Skin epidermis (tissue), 12 donors: ENCODE results near the gene STEAP3.

Source experiments
- H3K27ac ChIP-seq, 21 experiments: fragments of 200-600 bp; sonication (generic) in 11 of 21; one replicate each; pipeline ENCODE4 v1.5.0; 2020; ENCODE audit warnings: mild to moderate bottlenecking in 3 of 21, inconsistent platforms in 2 of 21, moderate library complexity in 2 of 21
- H3K4me3 ChIP-seq, 7 experiments: fragments of 200-600 bp; sonication (generic) in 2 of 7; one replicate each; pipeline ENCODE4 v1.5.0; 2020; ENCODE audit warnings: inconsistent platforms in 2 of 7, mild to moderate bottlenecking in 2 of 7, moderate library complexity in 1 of 7

The STEAP3 gene

DNA sequence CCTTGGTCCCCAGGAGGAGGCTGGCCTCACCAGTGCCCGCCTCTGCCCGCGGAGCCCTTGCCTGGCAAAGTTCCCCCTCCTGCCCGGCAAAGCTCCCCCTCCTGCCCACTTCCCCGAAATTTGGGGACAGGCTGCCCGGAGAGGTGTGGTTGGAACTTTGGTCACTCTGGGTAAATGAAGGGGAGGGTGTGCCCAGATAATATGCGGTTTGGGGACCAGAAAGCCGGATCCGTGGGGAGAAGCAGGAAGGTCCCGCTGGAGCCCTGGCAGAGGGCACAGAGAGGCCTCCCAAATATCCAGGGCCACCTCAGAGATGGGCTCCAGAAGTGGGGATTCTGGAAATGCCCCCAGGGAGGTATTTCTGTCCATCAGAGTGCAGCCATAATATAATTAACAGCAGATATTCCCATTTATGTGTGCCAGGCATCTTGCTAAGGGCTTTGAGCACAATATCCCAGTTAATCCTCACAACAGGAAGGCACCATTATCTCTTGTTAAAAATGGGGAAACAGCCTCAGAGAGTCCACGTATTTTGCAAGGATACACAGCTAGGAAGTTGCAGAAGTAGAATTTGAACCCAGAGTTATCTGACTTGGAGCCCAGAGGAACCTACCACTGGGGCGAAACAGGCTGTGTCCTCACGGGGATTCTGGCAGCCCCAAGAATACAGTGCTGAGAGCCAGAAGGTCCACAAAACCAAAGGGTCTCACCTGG lies 914 bp downstream of the STEAP3 start:
- H3K27ac ChIP-seq = peak overlapping the region in 9 of 21 experiments; percentile 18 to 72 (median 61)

DNA sequence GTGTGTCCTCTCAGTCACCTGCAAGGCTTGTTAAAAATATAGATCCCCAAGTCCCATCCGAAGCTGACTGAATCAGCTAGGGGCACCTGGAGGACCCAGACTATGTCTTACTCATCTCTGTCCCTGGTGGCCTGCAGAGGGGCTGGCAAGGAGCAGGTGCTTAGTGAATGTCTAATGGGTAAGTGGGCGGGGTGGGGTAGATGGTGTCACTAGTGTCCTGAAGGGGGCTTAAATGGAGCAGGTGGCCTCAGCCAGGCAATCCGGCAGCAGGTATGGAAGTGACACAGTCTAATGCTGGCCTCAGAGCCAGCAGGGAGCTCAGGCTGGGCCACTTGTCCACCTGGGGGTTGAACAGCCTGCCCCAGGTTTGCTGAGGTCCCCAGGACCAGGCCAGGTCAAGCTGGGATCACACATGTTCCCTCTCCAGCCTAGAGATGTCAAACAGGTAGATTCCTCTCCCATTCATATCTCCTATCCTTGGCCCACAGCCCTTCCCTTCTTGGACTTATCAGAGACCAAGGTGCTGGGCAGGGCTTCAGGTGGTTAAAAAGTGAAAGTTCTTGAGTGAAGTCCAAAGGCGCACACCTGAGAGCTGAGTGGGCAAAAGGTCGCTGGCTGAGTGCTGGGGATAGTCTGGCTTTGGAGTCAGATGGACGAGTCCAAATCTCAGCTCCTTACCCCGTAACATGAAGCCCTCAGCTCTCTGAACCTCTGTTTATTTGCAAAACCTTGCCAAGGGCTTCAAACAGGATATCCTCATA lies 1.7 kb downstream of the STEAP3 start:
- no peak overlapping the region for H3K27ac ChIP-seq
- no peak overlapping the region for H3K4me3 ChIP-seq

More for the DNA sequence above, 914 bp downstream of the STEAP3 start:
- peak overlapping the region; percentile 38 to 63 (median 48) for H3K4me3 ChIP-seq

DNA sequence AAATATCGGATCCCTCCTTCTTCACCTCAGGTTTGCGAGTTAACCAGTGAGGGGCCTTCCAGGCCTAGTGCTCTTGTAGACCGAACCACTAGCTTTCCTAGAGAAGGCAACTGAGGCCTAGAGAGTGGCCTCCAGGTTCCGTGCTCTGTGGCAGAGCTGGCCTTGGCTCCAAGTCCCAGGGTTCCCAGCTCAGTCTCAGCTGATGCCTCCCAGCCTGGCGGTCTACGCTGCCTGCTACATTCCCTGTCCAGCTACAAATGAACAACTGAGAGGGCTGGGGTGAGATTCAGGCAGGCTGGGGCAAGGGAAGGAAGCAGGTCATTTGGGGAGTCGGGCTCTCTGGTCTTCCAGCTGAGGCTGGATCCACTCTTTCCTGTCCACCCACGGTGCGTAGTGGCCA lies 2.3 kb downstream of the STEAP3 start:
- H3K4me3 ChIP-seq = no peak overlapping the region

GRCh38 chr2:119227346-119227745 lies 3.7 kb downstream of the STEAP3 start:
- no peak overlapping the region for H3K27ac ChIP-seq

More for the DNA sequence above, 2.3 kb downstream of the STEAP3 start:
- no peak overlapping the region for H3K27ac ChIP-seq

DNA sequence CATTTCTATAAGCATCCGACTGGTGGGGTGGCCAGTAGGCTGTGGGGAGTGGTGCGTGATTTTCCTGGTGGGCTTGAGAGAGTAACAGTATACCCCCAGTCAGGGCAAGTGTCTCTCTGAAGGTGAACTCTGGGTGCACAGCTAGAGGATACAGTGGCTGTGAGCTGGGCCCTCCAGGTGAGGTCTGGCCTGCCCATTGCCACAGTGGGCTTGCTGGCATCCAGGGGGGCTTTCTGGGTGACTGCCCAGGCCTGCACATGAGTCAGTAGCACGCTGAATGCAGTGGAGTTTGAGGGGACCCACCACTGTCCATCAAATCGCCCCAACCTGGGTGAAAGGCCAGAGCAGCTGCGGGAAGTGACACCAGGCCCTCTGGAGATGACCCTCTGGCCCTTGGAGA lies 4.5 kb downstream of the STEAP3 start:
- H3K4me3 ChIP-seq = no peak overlapping the region
- H3K27ac ChIP-seq = no peak overlapping the region

More at GRCh38 chr2:119227346-119227745, 3.7 kb downstream of the STEAP3 start:
- no peak overlapping the region for H3K4me3 ChIP-seq

- Histone ChIP-seq H3K4me3 (no peak overlapping the region), H3K27ac (no peak overlapping the region)
Observed at GRCh38 chr2:119228964-119229363, 5.3 kb downstream of the STEAP3 start.

DNA sequence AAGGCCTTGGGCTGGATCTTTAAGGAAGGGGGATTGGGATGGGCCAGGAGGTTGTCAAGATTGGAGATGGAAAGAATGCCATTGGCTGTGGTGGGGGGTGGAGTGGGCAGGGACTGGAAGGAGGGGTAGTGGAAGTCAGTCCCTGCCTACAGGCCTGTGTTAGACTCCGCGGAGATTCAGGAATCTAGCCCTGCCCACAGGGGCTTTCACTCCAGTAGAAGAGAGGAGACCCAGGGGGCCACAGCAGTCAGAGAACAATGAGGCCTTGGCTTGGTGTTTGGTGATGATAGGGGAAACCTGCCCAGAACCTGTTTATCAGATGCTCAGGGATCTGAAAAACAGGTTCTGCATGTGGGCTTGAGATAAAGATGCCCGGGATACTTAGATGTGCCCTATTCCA lies 6.1 kb downstream of the STEAP3 start:
- no peak overlapping the region for H3K27ac ChIP-seq
- no peak overlapping the region for H3K4me3 ChIP-seq

- H3K27ac ChIP-seq = no peak overlapping the region
- H3K4me3 ChIP-seq = no peak overlapping the region
Observed at GRCh38 chr2:119230219-119231185, 6.9 kb downstream of the STEAP3 start.

DNA sequence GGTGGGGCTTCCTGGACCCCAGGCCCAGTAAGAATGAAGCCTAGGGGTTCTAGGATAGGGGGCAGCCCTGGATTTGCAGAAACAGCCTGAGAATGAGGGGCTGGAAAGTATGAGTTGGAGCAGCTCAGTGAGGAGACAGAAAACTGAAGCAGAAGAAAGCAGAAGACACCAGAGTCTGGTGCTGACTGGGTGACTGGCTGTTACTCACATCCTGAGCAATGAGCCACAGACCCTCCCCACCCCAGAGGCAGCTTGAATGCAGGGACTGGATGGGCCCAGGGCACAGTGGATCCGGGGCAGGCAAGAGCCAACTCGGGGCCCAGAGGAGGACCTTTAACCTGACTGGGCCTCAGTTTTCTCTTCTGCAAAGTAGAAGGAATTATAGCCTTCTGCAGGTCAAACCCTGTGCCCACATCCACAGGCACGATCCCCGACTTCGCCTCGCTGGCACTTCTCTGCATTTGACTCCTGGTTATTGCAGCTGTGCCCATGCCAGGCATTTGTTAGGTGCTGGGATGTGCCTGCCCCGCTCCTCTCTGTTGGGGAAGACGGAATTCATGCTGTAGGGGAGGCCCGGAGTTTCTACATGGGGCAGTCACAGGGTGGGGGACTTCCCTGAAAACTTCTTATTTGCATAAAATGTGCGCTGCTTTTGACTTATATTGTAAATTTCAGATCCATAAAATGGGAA lies 8.5 kb downstream of the STEAP3 start:
- Histone ChIP-seq H3K4me3 (no peak overlapping the region), H3K27ac (no peak overlapping the region)

GRCh38 chr2:119232666-119232993 lies 9.0 kb downstream of the STEAP3 start:
- no peak overlapping the region for H3K4me3 ChIP-seq
- H3K27ac ChIP-seq = no peak overlapping the region

- Histone ChIP-seq H3K27ac (no peak overlapping the region), H3K4me3 (no peak overlapping the region)
Observed at GRCh38 chr2:119233326-119234020, 9.8 kb downstream of the STEAP3 start.

DNA sequence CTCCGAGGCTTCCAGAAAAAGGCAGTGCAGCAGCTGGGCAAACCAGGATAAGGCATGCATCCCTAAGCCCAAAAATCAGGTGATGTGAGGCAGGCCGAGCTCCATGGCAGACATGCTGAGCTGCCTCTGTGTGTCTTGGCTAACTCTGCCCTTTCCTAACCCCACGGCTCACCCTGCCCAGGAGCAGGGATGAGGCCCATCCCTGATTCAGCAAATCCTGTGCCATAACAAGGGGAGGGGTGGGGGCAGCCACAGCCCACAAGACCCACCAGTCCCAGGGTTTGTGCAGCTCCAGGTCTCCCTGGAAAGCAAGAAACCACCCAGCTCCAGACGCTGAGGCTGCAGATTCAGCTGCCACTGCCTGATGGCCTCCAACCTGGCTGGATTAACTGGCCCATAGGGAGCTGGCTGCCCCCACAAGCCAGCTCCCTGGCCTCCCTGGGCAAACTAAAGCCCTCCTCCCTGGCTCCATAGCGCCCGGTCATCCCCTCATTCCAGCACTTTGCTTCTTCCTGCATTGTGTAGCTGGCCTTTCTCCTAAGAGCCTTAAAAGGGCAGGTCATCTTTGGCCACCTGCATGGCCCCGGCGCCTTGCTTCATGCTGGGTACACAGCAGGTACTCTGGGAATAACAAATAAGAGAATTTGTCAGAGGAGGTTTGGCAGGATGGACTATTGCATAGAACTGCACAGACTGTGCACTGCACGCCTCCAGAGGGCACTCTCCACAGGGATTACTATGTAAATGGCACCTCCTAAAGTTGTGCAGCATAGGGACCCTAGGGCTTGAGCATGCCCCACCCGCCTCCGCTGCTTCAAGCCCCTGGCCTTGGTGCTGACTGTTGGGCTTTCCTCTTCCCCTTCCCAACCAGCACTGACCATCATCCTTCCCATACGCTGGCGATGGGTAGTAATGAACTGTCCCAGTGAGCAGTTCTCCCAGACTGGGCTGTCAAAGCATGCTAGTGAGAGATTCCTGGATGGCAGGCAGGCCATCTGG lies 10.7 kb downstream of the STEAP3 start:
- Histone ChIP-seq H3K27ac (no peak overlapping the region), H3K4me3 (no peak overlapping the region)

DNA sequence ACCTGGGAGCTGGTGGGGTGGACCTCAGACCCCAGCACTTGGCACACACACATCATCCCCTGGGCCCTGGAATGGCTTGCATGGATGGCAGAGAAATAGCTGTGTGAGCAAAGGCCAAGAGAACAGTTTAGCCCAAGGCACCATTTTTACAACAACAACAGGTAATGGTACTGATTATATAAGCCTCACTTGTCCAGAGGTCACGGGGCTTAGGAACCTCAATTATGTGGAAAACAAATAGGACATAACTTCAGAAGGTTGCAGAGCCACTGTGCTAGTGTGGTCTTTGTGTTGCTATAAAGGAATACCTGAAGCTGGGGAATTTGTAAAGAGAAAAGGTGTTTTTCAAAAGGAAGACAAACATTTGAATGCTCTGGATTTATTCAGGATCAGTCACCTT lies 13.2 kb downstream of the STEAP3 start:
- H3K4me3 ChIP-seq = no peak overlapping the region
- no peak overlapping the region for H3K27ac ChIP-seq

- Histone ChIP-seq H3K4me3 (no peak overlapping the region), H3K27ac (peak overlapping the region in 4 of 21 experiments; percentile 0 to 40 (median 24))
Observed at GRCh38 chr2:119240311-119241204, 16.9 kb downstream of the STEAP3 start.

DNA sequence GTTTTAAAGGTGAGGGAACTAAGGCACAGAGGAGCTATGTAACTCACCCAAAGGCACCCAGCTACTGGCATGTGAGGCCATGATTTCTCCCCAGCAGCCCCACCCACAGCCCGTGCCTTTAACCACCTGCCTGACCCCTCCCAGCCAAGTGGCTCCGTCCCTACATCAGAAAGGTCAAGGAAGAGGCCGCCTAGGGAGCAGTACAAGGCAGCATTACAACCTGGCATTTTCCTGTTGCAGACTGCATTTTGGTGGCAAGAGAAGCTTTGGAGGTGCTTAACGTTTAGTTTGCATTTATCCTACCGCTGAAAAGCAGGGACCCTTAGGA lies 17.5 kb downstream of the STEAP3 start:
- no peak overlapping the region for H3K27ac ChIP-seq

GRCh38 chr2:119242276-119243119 lies 18.9 kb downstream of the STEAP3 start:
- H3K4me3 ChIP-seq = no peak overlapping the region
- no peak overlapping the region for H3K27ac ChIP-seq

More for the DNA sequence above, 17.5 kb downstream of the STEAP3 start:
- no peak overlapping the region for H3K4me3 ChIP-seq
